ENCODE data around the gene ZNF300. TPM values are rescaled to one million over a fixed set of nuclear protein-coding genes. Genes with fewer than 3 reads are reported as not detected.

The ZNF300 gene
- total and polyA plus RNA-seq, 10 of the 15 experiments (the other 5 are each of a cell fraction or from before 2014, with no cell fraction given), result 0.03 to 1.5 (median 0.16) TPM; not detected in 1

DNA sequence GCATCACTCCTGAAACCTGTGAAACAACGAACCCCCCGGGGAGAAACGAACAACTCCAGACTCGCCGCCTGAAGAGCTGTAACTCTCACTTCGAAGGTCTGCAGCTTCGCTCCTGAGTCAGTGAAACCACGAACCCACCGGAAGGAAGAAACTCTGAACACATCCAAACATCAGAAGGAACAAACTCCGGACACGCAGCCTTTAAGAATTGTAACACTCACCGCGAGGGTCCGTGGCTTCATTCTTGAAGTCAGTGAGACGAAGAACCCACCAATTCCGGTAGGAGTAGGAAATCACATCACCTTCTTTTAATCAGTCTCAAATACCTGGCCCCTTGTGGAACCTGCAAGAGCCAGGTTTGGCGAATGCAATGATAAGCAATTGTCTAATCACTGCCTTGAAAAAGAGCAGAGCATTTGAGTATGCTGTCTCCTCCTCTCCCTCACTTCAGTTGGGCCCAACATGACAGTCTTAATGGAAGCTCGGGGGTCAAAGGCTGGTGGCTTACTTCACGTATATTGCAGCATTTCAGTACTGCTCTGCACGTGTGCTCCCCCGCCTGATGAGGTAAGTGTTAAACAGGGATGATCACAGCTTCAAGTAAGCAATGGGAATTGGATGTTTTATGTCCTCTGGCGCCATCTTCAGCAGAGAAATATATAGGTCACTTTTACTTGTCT is 58.0 kb downstream of the ZNF300 start (continued):
- no peak for TF ChIP-seq TAF1 (IDR thresholded peaks at IDR 0.05; ENCODE audit: borderline replicate concordance, low read depth, low read length)
- no peak for TF ChIP-seq PAX8 (IDR thresholded peaks at IDR 0.05)
- TF ChIP-seq, protein P1, sequence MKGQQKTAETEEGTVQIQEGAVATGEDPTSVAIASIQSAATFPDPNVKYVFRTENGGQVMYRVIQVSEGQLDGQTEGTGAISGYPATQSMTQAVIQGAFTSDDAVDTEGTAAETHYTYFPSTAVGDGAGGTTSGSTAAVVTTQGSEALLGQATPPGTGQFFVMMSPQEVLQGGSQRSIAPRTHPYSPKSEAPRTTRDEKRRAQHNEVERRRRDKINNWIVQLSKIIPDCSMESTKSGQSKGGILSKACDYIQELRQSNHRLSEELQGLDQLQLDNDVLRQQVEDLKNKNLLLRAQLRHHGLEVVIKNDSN (IDR thresholded peaks at IDR 0.05; ENCODE audit: borderline replicate concordance, extremely low read length, insufficient read depth, low read depth, low read length), result no peak
- 0 out of 4 replicates have a peak, but pooled peaks of 1 of the 2 experiments have one; percentile 47 for TF ChIP-seq CEBPB (IDR thresholded peaks at IDR 0.05; ENCODE audit: borderline replicate concordance in 1 of 2, low read depth in 2 of 2, low read length in 2 of 2)
- TF ChIP-seq, protein P2, sequence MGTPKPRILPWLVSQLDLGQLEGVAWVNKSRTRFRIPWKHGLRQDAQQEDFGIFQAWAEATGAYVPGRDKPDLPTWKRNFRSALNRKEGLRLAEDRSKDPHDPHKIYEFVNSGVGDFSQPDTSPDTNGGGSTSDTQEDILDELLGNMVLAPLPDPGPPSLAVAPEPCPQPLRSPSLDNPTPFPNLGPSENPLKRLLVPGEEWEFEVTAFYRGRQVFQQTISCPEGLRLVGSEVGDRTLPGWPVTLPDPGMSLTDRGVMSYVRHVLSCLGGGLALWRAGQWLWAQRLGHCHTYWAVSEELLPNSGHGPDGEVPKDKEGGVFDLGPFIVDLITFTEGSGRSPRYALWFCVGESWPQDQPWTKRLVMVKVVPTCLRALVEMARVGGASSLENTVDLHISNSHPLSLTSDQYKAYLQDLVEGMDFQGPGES (IDR thresholded peaks at IDR 0.05), result no peak
- TF ChIP-seq NFXL1 (IDR thresholded peaks at IDR 0.05; ENCODE audit: borderline replicate concordance), result no peak
- no peak for TF ChIP-seq CHD4 (IDR thresholded peaks at IDR 0.05)
- TF ChIP-seq POLR2AphosphoS5 (IDR thresholded peaks at IDR 0.05; ENCODE audit: low read length), result no peak
- no peak for TF ChIP-seq BCL11A (IDR thresholded peaks at IDR 0.05; ENCODE audit: low read depth, low read length)
- TF ChIP-seq, protein P3, sequence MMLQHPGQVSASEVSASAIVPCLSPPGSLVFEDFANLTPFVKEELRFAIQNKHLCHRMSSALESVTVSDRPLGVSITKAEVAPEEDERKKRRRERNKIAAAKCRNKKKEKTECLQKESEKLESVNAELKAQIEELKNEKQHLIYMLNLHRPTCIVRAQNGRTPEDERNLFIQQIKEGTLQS (IDR thresholded peaks at IDR 0.05; ENCODE audit: borderline replicate concordance, extremely low read depth, low read depth, low read length), result no peak
- TF ChIP-seq, protein P4, sequence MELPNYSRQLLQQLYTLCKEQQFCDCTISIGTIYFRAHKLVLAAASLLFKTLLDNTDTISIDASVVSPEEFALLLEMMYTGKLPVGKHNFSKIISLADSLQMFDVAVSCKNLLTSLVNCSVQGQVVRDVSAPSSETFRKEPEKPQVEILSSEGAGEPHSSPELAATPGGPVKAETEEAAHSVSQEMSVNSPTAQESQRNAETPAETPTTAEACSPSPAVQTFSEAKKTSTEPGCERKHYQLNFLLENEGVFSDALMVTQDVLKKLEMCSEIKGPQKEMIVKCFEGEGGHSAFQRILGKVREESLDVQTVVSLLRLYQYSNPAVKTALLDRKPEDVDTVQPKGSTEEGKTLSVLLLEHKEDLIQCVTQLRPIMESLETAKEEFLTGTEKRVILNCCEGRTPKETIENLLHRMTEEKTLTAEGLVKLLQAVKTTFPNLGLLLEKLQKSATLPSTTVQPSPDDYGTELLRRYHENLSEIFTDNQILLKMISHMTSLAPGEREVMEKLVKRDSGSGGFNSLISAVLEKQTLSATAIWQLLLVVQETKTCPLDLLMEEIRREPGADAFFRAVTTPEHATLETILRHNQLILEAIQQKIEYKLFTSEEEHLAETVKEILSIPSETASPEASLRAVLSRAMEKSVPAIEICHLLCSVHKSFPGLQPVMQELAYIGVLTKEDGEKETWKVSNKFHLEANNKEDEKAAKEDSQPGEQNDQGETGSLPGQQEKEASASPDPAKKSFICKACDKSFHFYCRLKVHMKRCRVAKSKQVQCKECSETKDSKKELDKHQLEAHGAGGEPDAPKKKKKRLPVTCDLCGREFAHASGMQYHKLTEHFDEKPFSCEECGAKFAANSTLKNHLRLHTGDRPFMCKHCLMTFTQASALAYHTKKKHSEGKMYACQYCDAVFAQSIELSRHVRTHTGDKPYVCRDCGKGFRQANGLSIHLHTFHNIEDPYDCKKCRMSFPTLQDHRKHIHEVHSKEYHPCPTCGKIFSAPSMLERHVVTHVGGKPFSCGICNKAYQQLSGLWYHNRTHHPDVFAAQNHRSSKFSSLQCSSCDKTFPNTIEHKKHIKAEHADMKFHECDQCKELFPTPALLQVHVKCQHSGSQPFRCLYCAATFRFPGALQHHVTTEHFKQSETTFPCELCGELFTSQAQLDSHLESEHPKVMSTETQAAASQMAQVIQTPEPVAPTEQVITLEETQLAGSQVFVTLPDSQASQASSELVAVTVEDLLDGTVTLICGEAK (IDR thresholded peaks at IDR 0.05; ENCODE audit: borderline replicate concordance), result no peak
- no peak for TF ChIP-seq SIX5 (IDR thresholded peaks at IDR 0.05; ENCODE audit: low read depth, low read length, severe bottlenecking)
- TF ChIP-seq MTA3 (IDR thresholded peaks at IDR 0.05; ENCODE audit: borderline replicate concordance, low read length), result no peak
- TF ChIP-seq IRF4 (IDR thresholded peaks at IDR 0.05; ENCODE audit: low read depth, low read length), result peak; percentile 54; the same call in 1 of the 2 replicates
- TF ChIP-seq, protein P5, sequence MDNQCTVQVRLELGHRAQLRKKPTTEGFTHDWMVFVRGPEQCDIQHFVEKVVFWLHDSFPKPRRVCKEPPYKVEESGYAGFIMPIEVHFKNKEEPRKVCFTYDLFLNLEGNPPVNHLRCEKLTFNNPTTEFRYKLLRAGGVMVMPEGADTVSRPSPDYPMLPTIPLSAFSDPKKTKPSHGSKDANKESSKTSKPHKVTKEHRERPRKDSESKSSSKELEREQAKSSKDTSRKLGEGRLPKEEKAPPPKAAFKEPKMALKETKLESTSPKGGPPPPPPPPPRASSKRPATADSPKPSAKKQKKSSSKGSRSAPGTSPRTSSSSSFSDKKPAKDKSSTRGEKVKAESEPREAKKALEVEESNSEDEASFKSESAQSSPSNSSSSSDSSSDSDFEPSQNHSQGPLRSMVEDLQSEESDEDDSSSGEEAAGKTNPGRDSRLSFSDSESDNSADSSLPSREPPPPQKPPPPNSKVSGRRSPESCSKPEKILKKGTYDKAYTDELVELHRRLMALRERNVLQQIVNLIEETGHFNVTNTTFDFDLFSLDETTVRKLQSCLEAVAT (IDR thresholded peaks at IDR 0.05), result no peak
- TF ChIP-seq, protein P6, sequence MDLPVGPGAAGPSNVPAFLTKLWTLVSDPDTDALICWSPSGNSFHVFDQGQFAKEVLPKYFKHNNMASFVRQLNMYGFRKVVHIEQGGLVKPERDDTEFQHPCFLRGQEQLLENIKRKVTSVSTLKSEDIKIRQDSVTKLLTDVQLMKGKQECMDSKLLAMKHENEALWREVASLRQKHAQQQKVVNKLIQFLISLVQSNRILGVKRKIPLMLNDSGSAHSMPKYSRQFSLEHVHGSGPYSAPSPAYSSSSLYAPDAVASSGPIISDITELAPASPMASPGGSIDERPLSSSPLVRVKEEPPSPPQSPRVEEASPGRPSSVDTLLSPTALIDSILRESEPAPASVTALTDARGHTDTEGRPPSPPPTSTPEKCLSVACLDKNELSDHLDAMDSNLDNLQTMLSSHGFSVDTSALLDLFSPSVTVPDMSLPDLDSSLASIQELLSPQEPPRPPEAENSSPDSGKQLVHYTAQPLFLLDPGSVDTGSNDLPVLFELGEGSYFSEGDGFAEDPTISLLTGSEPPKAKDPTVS (IDR thresholded peaks at IDR 0.05; ENCODE audit: low read depth, low read length), result no peak
- TF ChIP-seq RFX5 (IDR thresholded peaks at IDR 0.05; ENCODE audit: low read depth, low read length), result no peak
- no peak for TF ChIP-seq TARDBP (IDR thresholded peaks at IDR 0.05; ENCODE audit: borderline replicate concordance)
- no peak for TF ChIP-seq GATAD2B (conservative IDR thresholded peaks at IDR 0.05; ENCODE audit: low read depth)
